Neutrophil (primary cell): ENCODE results near the gene FSTL3.
"Not testable (repeated sequence)": the region's sequence is repeated elsewhere in the genome, so short reads cannot be mapped to it uniquely, and the experiment has no call there.

Experiments
- H3K27ac ChIP-seq: fragments of 200-600 bp; sonication (generic); 2 replicates; pipeline ENCODE4 v1.5.1; 2016; ENCODE audit warnings: mild to moderate bottlenecking, moderate library complexity
- H3K27me3 ChIP-seq: fragments of 200-600 bp; sonication (generic); 2 replicates; pipeline ENCODE4 v1.6.0; 2016; ENCODE audit warnings: mild to moderate bottlenecking
- H3K36me3 ChIP-seq: fragments of 200-600 bp; sonication (generic); 2 replicates; pipeline ENCODE4 v1.5.1; 2017
- H3K4me1 ChIP-seq, 2 experiments: fragments of 200-600 bp in 1 of 2; sonication (generic) in 1 of 2; 1 replicate in 1 of 2; 2 replicates in 1 of 2; pipeline versions ENCODE4 v1.5.1 to v1.6.1; 2013 to 2016; ENCODE audit warnings: low read depth in 1 of 2, low read length in 1 of 2, mild to moderate bottlenecking in 1 of 2, moderate library complexity in 1 of 2; ENCODE audit not compliant: control insufficient read depth in 1 of 2, insufficient read depth in 1 of 2
- H3K4me3 ChIP-seq, 2 experiments: fragments of 200-600 bp in 1 of 2; sonication (generic) in 1 of 2; 1 replicate in 1 of 2; 2 replicates in 1 of 2; pipeline ENCODE4 v1.5.1; 2013 to 2016; ENCODE audit warnings: low read depth in 1 of 2, low read length in 1 of 2, mild to moderate bottlenecking in 1 of 2, moderate library complexity in 1 of 2
- H3K9me3 ChIP-seq: fragments of 200-600 bp; sonication (generic); 2 replicates; pipeline ENCODE4 v1.5.1; 2016
- CTCF ChIP-seq: fragments of 200-600 bp; sonication (generic); IDR thresholded peaks from 2 replicates; pipeline ENCODE4 v1.5.1; 2016; ENCODE audit warnings: antibody characterized with exemption

Gene FSTL3

GRCh38 chr19:723714-724113 is 47.5 kb downstream of the FSTL3 start:
- H3K4me3 ChIP-seq, result no peak overlapping the region
- H3K4me1 ChIP-seq, result peaks cover 6 to 7% of the 10 kb centered on the region in 2 experiments
- peaks cover 51% of the 10 kb centered on the region for H3K27me3 ChIP-seq
- TF ChIP-seq CTCF, result no peak
- H3K9me3 ChIP-seq, result no peaks in the 10 kb centered on the region
- no peak overlapping the region for H3K27ac ChIP-seq
- H3K36me3 ChIP-seq, result no peaks in the 10 kb centered on the region

- peaks cover 6 to 7% of the 10 kb centered on the region in 2 experiments for H3K4me1 ChIP-seq
- no peaks in the 10 kb centered on the region for H3K36me3 ChIP-seq
- H3K27me3 ChIP-seq, result peaks cover 32% of the 10 kb centered on the region
- H3K4me3 ChIP-seq, result no peak overlapping the region
- H3K27ac ChIP-seq, result no peak overlapping the region
- TF ChIP-seq CTCF, result no peak
- no peaks in the 10 kb centered on the region for H3K9me3 ChIP-seq
These were observed 49.4 kb downstream of the FSTL3 start for GRCh38 chr19:725461-726089.

GRCh38 chr19:726993-727956 is 51.1 kb downstream of the FSTL3 start:
- Histone ChIP-seq H3K27me3 (peaks cover 17% of the 10 kb centered on the region), H3K4me3 (no peak overlapping the region), H3K27ac (no peak overlapping the region), H3K36me3 (no peaks in the 10 kb centered on the region), H3K4me1 (peaks cover 6 to 7% of the 10 kb centered on the region in 2 experiments), H3K9me3 (no peaks in the 10 kb centered on the region)
- TF ChIP-seq CTCF, result no peak

- Histone ChIP-seq H3K27me3 (peaks cover 10% of the 10 kb centered on the region), H3K4me1 (peaks cover 6 to 7% of the 10 kb centered on the region in 2 experiments), H3K36me3 (no peaks in the 10 kb centered on the region), H3K9me3 (no peaks in the 10 kb centered on the region), H3K27ac (no peak overlapping the region), H3K4me3 (no peak overlapping the region)
- no peak for TF ChIP-seq CTCF
These were observed 51.8 kb downstream of the FSTL3 start for GRCh38 chr19:728011-728410.

- H3K27me3 ChIP-seq, H3K36me3 ChIP-seq, H3K9me3 ChIP-seq, H3K27ac ChIP-seq, H3K4me3 ChIP-seq: not testable (repeated sequence)
- H3K4me1 ChIP-seq, result peaks cover 11 to 12% of the 10 kb centered on the region in 2 experiments
These were observed 53.4 kb downstream of the FSTL3 start for GRCh38 chr19:729564-729963.
